ENCODE measurements around the gene CEP112. TPM values are rescaled to one million over a fixed set of nuclear protein-coding genes. Genes with fewer than 3 reads are reported as not detected.

Gene CEP112
- total and polyA plus RNA-seq, 9 of the 15 experiments (the other 6 are each of a cell fraction or from before 2014, with no cell fraction given): 0.84 TPM; not detected in 8

DNA sequence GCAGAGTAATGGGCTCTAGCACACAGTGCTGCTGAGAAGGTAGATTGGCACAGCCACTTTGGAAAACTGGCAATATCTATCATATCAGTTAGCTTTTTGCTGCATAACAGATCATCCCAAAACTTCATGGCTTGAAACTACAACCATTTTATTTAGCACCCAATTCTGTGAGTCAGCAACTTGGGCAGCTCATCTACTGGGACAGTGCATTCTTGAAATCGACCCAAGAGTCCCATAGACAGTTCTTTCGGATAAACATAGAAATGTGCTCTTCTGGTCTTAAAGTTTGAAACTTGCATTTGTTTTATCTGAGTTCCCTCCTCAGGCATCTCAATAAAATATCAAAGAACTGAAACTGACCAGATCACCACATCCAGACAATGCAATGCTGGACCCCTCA lies 76.7 kb downstream of the CEP112 start:
- BruUV-seq (replicated peaks): no TSS peak
- TF ChIP-seq, protein P1, sequence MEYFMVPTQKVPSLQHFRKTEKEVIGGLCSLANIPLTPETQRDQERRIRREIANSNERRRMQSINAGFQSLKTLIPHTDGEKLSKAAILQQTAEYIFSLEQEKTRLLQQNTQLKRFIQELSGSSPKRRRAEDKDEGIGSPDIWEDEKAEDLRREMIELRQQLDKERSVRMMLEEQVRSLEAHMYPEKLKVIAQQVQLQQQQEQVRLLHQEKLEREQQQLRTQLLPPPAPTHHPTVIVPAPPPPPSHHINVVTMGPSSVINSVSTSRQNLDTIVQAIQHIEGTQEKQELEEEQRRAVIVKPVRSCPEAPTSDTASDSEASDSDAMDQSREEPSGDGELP (CRISPR knock-in tag; IDR thresholded peaks at IDR 0.05; ENCODE audit: borderline replicate concordance): no peak
- TF ChIP-seq STAT5A (IDR thresholded peaks at IDR 0.05; ENCODE audit: borderline replicate concordance, low read length) (no peak), JUN (IDR thresholded peaks at IDR 0.05; ENCODE audit: borderline replicate concordance, low read depth, low read length) (no peak), JUN (CRISPR knock-in tag; IDR thresholded peaks at IDR 0.05; ENCODE audit: borderline replicate concordance) (no peak), SMARCE1 (IDR thresholded peaks at IDR 0.05) (no peak), ARHGAP35 (IDR thresholded peaks at IDR 0.05; ENCODE audit: partially characterized antibody) (no peak), NFXL1 (CRISPR knock-in tag; IDR thresholded peaks at IDR 0.05) (no peak), ZNF507 (tag; conservative IDR thresholded peaks at IDR 0.05) (no peak), TSC22D4 (tag; IDR thresholded peaks at IDR 0.05) (no peak), XRCC5 (IDR thresholded peaks at IDR 0.05; ENCODE audit: low read depth, low read length) (no peak), DNMT1 (IDR thresholded peaks at IDR 0.05) (no peak), SP1 (CRISPR knock-in tag; IDR thresholded peaks at IDR 0.05) (no peak), NBN (IDR thresholded peaks at IDR 0.05; ENCODE audit: low read depth) (no peak), MAFG (tag; conservative IDR thresholded peaks at IDR 0.05) (no peak), MECOM (CRISPR knock-in tag; IDR thresholded peaks at IDR 0.05) (no peak), ZNF780A (CRISPR knock-in tag; IDR thresholded peaks at IDR 0.05) (no peak)
- TF ChIP-seq, protein P2, sequence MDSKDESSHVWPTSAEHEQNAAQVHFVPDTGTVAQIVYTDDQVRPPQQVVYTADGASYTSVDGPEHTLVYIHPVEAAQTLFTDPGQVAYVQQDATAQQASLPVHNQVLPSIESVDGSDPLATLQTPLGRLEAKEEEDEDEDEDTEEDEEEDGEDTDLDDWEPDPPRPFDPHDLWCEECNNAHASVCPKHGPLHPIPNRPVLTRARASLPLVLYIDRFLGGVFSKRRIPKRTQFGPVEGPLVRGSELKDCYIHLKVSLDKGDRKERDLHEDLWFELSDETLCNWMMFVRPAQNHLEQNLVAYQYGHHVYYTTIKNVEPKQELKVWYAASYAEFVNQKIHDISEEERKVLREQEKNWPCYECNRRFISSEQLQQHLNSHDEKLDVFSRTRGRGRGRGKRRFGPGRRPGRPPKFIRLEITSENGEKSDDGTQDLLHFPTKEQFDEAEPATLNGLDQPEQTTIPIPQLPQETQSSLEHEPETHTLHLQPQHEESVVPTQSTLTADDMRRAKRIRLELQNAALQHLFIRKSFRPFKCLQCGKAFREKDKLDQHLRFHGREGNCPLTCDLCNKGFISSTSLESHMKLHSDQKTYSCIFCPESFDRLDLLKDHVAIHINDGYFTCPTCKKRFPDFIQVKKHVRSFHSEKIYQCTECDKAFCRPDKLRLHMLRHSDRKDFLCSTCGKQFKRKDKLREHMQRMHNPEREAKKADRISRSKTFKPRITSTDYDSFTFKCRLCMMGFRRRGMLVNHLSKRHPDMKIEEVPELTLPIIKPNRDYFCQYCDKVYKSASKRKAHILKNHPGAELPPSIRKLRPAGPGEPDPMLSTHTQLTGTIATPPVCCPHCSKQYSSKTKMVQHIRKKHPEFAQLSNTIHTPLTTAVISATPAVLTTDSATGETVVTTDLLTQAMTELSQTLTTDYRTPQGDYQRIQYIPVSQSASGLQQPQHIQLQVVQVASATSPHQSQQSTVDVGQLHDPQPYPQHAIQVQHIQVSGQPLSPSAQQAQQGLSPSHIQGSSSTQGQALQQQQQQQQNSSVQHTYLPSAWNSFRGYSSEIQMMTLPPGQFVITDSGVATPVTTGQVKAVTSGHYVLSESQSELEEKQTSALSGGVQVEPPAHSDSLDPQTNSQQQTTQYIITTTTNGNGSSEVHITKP (IDR thresholded peaks at IDR 0.05; ENCODE audit: partially characterized antibody): no peak
- TF ChIP-seq, protein P3, sequence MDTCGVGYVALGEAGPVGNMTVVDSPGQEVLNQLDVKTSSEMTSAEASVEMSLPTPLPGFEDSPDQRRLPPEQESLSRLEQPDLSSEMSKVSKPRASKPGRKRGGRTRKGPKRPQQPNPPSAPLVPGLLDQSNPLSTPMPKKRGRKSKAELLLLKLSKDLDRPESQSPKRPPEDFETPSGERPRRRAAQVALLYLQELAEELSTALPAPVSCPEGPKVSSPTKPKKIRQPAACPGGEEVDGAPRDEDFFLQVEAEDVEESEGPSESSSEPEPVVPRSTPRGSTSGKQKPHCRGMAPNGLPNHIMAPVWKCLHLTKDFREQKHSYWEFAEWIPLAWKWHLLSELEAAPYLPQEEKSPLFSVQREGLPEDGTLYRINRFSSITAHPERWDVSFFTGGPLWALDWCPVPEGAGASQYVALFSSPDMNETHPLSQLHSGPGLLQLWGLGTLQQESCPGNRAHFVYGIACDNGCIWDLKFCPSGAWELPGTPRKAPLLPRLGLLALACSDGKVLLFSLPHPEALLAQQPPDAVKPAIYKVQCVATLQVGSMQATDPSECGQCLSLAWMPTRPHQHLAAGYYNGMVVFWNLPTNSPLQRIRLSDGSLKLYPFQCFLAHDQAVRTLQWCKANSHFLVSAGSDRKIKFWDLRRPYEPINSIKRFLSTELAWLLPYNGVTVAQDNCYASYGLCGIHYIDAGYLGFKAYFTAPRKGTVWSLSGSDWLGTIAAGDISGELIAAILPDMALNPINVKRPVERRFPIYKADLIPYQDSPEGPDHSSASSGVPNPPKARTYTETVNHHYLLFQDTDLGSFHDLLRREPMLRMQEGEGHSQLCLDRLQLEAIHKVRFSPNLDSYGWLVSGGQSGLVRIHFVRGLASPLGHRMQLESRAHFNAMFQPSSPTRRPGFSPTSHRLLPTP (IDR thresholded peaks at IDR 0.05; ENCODE audit: borderline replicate concordance, extremely low read depth, insufficient read length): no peak

More for the DNA sequence above, 76.7 kb downstream of the CEP112 start:
- no peak for ATAC-seq
- Histone ChIP-seq H4K20me1 (replicated peaks; ENCODE audit: control insufficient read depth, insufficient read depth, low read length) (no peaks in the 10 kb centered on the region), H3K27ac (ENCODE audit: extremely low read depth, low read depth, low read length) (no peak overlapping the region), H3K4me3 (no peak overlapping the region), H3K9ac (ENCODE audit: insufficient read depth in 1 of 2, low read depth in 2 of 2, low read length in 2 of 2) (no peak overlapping the region), H2AFZ (ENCODE audit: low read depth, low read length) (no peak overlapping the region), H3K4me1 (replicated peaks in 1 of 2; ENCODE audit: control insufficient read depth in 2 of 2, insufficient read depth in 2 of 2, low read length in 2 of 2) (no peaks in the 10 kb centered on the region), H3K9me3 (replicated peaks; ENCODE audit: control insufficient read depth, insufficient read depth, low read depth, low read length) (no peaks in the 10 kb centered on the region), H3K27me3 (ENCODE audit: control insufficient read depth in 2 of 2, insufficient read depth in 2 of 2, low read length in 2 of 2) (no peaks in the 10 kb centered on the region; a peak in 1 of 5 replicates), H3K4me2 (ENCODE audit: insufficient read depth, low read length) (no peak overlapping the region), H3K79me2 (ENCODE audit: control insufficient read depth, insufficient read depth, low read length) (no peaks in the 10 kb centered on the region), H3K36me3 (ENCODE audit: control insufficient read depth, insufficient read depth, low read length) (no peaks in the 10 kb centered on the region), H3K9me1 (ENCODE audit: control insufficient read depth, insufficient read depth, low read length) (no peaks in the 10 kb centered on the region)
- in situ Hi-C loops (cut with MboI) (no loop called here), intact Hi-C loops (cut with micrococcal nuclease) (no loop called here)
- DNase-seq (ENCODE audit: extremely low read depth in 1 of 4, low spot score in 3 of 4): no peak
- no peak for FAIRE-seq
- 0% methylated on average over 2 of the region's 2 CpGs for WGBS (ENCODE audit: insufficient coverage, low coverage, missing lambda C conversion rate)
- ChIA-PET CTCF (ENCODE audit: low intra/inter-chr PET ratio) (no interaction called here), POLR2A (no interaction called here)
